Measurements from ENCODE around the gene SPHKAP. TPM values are rescaled to one million over a fixed set of nuclear protein-coding genes. Genes with fewer than 3 reads are reported as not detected.

The SPHKAP gene
- total RNA-seq, 4 donors from 2014 or later: 0.08 to 0.48 TPM; not detected in 2

DNA sequence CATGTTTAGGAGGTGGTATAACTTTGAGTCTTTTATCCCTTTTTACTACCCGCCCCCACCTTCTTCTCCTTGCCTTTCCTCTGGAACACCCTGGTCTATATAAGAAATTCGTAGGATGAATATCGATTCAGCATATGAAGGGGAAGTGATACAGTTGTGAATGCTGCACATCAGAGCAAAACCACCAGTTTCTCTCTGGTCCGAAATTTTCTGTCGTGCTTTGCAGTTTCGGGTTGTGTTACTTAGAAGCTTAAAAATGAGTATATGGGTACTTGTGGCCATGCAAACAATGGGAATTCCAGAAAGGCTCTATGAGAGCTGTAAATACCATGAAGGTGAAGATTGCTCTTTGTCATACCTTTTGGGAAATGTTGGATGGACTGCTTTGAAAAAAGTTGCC lies 249.5 kb downstream of the SPHKAP start:
- Histone ChIP-seq H3K4me3 (no peak overlapping the region), H3K9me3 (no peaks in the 10 kb centered on the region), H3K27me3 (no peaks in the 10 kb centered on the region), H3K36me3 (no peaks in the 10 kb centered on the region), H3K27ac (no peak overlapping the region), H3K4me1 (no peaks in the 10 kb centered on the region)
- TF ChIP-seq EP300 (IDR thresholded peaks at IDR 0.05): no peak
- DNase-seq (ENCODE audit: low spot score in 2 of 2): no peak
- WGBS: 87% methylated on average over 6 of the region's 6 CpGs

Data from suprapubic skin (tissue), 4 donors.